HFF-Myc (cell line): ENCODE results near the gene C2orf92.
"Not testable (repeated sequence)": the region's sequence is repeated elsewhere in the genome, so short reads cannot be mapped to it uniquely, and the experiment has no call there.

Experiments used
- DNase-seq: peaks from one replicate; pipeline ENCODE4 v3.0.0-alpha.2; 2011; ENCODE audit warnings: low read depth; ENCODE audit errors: extremely low read depth
- H3K4me3 ChIP-seq: replicated peaks from 2 replicates; pipeline ENCODE4 v1.5.1; 2011; ENCODE audit warnings: low read depth, mild to moderate bottlenecking, control low read depth, low read length
- TF ChIP-seq, protein P1 (sequence below): IDR thresholded peaks from 2 replicates; pipeline ENCODE4 v1.5.1; 2012; ENCODE audit warnings: mild to moderate bottlenecking, low read depth, low read length, control low read depth; ENCODE audit errors: missing control alignments

Gene C2orf92

DNA sequence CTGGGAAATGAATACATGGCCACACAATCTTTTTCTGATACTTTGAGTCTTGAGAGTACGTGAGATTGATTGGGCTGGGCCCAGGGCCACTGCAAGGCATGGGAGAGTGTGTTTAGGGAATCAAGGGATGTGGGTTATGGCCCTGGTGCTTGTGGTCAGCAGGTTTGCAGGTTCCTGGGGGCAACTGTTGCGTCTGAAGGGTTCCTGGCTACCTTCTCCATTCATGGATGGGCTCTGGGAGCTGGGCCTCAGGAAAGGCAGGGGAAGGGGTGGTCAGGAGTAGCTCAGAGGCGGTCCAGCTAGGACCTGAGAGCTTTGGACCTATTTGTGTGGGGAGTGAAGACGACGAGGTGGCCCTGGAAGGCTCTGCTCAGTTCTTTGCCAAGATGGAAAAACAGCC is 35.5 kb downstream of the C2orf92 start:
- H3K4me3 ChIP-seq, result no peak overlapping the region
- TF ChIP-seq, protein P1, sequence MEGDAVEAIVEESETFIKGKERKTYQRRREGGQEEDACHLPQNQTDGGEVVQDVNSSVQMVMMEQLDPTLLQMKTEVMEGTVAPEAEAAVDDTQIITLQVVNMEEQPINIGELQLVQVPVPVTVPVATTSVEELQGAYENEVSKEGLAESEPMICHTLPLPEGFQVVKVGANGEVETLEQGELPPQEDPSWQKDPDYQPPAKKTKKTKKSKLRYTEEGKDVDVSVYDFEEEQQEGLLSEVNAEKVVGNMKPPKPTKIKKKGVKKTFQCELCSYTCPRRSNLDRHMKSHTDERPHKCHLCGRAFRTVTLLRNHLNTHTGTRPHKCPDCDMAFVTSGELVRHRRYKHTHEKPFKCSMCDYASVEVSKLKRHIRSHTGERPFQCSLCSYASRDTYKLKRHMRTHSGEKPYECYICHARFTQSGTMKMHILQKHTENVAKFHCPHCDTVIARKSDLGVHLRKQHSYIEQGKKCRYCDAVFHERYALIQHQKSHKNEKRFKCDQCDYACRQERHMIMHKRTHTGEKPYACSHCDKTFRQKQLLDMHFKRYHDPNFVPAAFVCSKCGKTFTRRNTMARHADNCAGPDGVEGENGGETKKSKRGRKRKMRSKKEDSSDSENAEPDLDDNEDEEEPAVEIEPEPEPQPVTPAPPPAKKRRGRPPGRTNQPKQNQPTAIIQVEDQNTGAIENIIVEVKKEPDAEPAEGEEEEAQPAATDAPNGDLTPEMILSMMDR, result no peak
- no peak for DNase-seq

DNA sequence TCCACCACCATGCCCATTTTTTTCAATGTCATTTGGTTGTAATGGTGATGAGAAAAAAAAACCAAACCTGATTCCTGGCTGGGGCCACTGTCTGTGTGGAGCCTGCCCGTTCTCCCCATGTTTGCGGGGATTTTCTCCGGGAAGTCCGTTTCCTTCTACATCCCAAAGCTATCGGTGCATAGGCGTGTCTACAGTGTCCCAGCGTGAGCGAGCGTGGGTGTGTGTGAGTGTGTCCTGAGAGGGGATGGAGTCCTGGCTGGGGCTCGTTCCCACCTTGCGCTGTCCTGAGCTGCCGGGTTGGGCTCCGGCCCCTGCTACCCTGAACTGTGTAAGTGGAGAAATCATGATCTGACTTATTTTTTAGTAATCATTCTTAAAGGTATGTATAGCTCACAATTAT is 36.6 kb downstream of the C2orf92 start:
- TF ChIP-seq, protein P1, result no peak
- DNase-seq, result no peak
- no peak overlapping the region for H3K4me3 ChIP-seq

DNA sequence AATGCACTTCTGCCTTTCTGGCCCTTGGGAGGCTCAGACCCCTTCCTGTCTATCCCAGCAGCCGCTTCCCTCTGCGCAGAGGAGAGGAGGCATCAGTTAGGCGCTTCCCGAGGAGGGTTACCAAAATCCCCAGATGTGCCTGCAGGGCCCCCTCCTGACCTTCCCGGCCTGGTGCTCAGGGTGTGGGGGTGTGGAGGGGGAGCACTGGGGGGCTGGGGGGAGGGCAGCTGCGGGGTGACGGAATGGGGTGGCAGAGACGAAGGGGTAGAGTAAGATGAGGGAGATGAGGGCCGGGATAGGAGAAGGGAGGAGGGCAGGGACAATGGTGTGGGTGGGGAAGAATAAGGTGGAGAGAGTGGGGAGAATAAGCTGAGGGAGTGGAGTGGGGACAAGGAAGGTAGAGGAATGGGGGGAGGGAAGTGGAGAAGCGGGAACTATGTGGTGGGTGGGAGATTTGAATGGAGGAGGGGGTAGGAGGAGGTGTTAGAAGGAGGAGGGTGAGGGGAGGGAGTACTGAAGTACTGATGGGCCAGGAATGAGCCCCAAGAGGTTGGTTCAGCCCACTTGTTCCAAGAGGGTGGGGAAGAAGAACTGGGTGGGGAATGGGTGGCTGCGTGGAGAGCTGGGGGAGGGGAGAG is 37.3 kb downstream of the C2orf92 start:
- DNase-seq, result no peak
- no peak overlapping the region for H3K4me3 ChIP-seq
- TF ChIP-seq, protein P1, result no peak

DNA sequence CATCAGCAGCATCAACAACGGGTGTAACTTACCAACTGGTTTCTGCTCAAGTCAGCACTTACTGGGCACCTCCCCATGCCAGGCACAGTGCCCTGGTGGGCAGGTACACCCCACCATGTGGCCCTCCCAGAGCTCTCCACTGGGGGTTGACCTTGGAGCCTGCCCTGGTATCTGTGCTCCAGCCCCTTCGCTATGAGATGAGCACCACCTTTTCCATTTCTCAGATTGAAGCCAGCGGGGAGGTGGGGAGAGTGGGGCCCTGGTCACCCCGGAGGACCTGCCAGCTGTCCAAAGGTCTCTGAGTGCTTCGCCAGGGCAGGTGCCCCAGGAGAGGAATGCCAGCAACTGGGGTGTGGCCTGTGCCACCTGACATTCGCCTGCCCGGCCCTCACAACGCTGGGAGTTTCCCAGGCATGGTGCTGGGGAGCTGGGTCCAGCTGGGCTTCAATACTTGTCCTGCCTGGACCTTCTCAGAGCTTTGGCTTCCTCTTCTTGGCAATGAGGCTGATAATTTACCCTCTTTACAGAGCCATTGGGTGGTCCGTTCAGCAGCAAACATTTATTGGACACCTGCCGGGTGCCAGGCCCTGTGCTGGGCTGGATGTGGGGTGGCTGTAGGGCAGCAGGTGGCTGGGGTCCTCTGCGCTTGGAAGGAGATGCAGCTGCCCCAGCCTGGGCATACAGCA is 38.0 kb downstream of the C2orf92 start:
- TF ChIP-seq, protein P1, result no peak
- DNase-seq, result no peak
- H3K4me3 ChIP-seq, result no peak overlapping the region

DNA sequence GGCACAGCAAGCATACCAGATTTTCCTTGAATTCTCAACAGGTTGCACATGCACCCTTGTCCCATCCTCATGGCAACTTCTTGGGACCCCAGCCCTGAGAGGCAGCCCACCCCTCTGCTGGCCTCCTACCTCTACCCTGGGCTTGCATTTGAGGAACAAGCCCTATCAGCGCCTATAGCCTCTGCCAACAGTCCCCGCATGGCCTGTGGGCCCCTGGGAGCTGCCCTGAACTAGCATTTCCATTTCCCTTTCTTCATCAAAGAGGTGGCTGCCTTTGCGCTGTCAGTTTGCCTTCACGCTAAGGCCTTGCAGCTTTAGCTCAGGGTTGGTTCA is 38.5 kb downstream of the C2orf92 start:
- TF ChIP-seq, protein P1, result no peak
- no peak for DNase-seq
- no peak overlapping the region for H3K4me3 ChIP-seq

DNA sequence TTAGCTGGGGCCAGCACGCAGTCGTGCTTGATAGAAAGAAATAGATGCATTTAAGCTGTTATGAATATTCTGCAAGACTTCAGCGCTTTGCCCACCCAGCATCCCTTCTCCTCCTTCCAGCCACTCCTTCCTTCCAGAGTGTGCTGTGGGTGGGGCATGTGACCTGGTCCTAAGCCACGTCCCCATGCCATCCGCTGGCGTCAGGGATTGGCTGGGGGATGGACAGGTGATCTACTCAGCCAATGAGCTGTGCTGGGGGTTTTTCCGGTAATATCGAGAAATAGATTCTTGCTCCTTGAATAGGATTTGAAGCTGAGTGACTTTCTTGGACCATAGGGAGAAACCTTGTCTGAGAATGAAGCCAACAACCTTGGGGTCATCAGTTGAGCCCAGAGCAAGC is 39.1 kb downstream of the C2orf92 start:
- TF ChIP-seq, protein P1, result no peak
- no peak for DNase-seq
- no peak overlapping the region for H3K4me3 ChIP-seq

DNA sequence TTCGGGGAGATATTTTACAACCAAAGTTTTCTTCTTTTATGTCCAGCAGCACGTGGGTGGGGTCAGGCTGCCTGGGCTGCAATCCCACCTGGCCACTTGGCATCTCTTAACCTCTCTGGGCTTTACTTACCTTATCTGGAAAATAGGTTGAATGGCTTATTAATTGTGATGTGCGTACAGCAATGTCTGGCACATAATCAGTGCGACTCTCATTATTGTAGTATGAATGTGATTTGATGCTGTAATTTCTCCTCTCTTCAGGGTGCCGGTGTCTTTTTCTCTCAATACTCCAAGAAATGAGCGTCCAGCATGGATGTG is 41.8 kb downstream of the C2orf92 start:
- TF ChIP-seq, protein P1, result no peak

DNA sequence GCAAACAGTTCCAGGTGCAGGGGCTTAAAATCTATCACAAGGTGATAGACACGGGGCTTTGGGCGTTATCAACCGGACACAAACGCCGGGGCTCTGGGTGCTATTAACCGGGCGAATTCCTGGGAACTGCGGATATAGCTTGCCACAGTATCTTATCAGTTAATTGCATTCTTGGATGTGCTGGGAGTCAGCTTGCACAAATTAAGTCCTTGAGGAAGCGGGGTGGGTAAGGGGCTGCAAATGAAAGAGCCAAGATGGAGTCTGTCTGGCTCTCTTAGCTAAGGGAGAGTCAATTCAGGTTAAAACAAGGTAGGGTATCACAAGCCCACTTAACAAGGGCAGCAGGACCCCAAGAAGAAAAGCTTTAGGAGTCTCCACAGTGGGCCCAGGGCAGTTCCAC is 42.7 kb downstream of the C2orf92 start:
- not testable (repeated sequence) for H3K4me3 ChIP-seq, DNase-seq

More for the DNA sequence above, 41.8 kb downstream of the C2orf92 start:
- H3K4me3 ChIP-seq, result no peak overlapping the region
- DNase-seq, result no peak
